NCI-H2029 (cell line): ENCODE measurements around the gene DOCK1.
"Not testable (repeated sequence)": the region's sequence is repeated elsewhere in the genome, so short reads cannot be mapped to it uniquely, and the experiment has no call there.

ENCODE experiments used
- DNase-seq: peaks from one replicate; lab custom pipeline; 2025; lab: John Stamatoyannopoulos, UW

The DOCK1 gene

DNA sequence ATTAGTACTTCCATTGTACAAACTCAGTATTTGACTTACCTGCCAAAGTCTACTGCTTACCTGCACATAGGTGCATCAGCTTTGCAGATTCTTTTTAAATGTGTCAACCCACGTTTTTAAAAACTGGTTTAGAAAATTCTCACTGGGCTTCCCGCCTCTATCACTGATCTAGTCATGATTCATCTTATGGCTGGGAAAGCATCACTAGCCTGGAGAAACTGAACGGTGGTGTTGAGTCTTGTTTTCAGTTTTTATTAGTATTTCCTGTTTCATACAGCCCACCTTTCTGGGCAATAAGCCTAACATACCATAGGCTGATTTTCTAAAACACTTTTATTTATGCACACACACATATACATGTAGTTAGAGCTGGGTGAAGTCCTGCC, 19.7 kb downstream of the DOCK1 start:
- no peak for DNase-seq

DNA sequence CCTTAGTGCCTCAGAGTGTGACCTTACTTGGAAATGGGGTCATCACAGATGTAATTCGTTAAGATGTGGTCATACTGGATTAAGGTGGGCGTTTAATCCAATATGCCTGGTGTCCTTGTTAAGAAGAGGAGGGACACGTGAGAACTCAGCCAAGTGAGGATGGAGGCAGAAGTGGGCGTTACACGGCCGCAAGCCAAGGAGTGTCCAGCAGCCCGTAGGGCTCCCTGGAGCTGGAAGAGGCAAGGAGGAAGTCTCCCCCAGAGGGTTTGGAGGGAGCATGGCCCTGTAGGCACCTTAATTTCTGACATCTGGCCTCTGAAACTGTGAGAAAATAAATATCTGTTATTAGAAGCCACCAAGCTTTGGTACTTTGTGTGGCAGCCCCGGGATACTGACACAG, 21.3 kb downstream of the DOCK1 start:
- no peak for DNase-seq

- no peak for DNase-seq
Observed at GRCh38 chr10:126927799-126928198, 22.6 kb downstream of the DOCK1 start.

DNA sequence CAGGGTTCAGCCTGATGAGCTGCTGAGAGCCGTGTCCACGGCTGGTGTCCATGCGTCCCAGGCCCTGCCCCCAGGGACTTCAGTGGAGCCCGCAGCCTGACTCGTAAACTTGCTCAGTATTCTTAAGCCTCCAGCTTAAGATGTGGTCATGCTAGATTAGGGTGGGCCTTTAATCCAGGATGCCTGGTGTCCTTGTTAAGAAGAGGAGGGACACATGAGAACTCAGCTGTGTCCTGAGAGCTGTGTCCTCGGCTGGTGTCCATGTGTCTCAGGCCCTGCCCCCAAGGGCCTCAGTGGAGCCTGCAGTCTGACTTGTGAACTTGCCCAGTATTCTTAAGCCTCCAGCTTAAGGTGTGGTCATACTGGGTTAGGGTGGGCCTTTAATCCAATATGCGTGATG, 23.0 kb downstream of the DOCK1 start:
- no peak for DNase-seq

DNA sequence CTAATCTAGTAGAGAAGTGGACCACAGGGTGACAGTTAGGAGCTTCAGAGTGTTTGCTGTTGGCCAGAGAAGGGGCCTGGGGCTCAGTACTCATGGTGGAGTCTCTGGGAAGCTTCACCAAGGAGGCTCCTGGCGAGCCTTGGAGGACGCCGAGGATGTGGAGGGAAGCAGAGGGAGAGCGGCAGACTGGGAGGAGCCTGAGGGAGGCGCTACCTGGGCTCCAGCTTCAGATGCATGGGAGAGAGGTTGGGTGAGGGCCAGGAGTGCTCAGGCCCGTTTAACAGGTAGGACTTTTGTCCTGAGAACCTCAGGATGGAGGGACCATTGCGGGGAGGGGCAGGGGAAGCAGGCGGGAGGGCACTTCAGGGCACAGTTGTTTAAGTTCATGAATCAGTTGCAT, 24.2 kb downstream of the DOCK1 start:
- no peak for DNase-seq

DNA sequence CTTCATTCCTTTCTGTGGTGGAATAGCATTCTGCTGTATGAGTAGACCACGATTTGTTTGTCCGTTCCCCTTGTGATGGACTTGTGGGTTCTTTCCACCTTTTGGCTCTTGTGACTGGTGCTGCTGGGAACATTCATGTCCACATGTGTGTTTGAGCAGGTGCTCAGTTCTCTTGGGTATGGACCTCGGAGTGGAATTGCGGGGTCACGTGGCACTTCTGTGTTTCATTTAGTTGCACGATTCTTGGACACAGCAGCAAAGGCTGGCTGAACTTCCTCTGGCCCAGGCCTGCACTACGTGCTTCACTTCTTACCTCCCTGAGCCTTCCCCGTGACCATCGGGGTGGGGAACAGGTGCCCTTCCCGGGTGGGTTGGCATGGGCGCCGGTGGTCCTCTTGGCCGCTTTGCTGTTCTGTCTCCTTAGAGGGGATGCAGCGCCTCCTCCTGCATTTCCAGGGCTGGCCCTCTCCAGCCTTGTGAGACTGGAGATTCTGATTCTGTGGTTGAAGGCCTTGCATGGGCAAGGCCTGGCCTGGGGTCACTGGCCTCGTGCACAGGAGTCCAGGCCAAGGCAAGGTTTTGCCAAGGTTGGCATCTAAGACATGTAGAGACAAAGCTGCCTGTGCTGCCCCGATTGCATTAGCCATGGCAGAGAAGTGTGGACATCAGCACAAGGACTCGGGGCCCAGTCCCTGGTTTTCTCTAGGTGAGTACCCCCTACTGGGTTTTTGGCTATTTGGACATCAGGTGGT, 25.1 kb downstream of the DOCK1 start:
- no peak for DNase-seq

- no peak for DNase-seq
Observed at GRCh38 chr10:126930883-126931503, 25.8 kb downstream of the DOCK1 start.

- no peak for DNase-seq
Observed at GRCh38 chr10:126931544-126931943, 26.3 kb downstream of the DOCK1 start.

DNA sequence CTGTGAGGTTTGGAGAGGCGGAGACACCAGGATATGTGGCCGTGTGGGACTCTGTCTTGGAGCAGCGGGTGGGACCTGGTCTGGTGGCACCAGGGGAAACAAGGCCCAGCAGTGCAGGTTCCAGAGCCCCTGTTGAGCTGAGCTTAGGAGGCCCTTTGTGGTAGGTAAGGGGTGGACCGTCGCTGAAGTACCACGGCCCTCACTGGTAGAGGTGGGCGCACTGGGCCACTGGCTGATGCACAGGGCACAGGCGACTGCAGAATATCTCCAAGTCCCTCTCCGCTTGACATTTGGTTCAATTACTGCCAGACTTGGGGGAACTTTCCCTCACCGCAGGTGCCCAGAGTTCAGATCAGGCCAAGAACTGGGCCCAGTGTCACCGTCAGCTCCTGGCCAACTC, 27.3 kb downstream of the DOCK1 start:
- no peak for DNase-seq

DNA sequence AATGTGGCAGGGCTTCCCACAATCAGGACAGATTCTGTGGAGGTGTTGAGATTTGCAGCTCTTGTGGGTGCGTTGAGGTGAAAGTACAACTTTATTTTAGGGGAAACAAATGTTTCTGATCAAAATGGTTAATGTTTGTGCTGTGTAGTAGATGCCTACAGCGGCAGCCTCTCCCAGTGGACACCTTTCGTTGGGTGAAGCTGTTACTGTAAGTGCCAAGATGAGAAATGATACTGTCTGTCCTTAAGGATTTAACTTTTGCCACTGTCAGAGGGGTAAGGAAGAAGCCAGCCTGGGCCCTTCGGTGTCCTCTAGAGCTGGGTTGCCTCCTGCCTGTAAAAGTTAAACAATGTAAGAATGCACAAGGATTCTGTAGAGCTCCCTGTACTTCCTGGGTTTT, 27.9 kb downstream of the DOCK1 start:
- no peak for DNase-seq

DNA sequence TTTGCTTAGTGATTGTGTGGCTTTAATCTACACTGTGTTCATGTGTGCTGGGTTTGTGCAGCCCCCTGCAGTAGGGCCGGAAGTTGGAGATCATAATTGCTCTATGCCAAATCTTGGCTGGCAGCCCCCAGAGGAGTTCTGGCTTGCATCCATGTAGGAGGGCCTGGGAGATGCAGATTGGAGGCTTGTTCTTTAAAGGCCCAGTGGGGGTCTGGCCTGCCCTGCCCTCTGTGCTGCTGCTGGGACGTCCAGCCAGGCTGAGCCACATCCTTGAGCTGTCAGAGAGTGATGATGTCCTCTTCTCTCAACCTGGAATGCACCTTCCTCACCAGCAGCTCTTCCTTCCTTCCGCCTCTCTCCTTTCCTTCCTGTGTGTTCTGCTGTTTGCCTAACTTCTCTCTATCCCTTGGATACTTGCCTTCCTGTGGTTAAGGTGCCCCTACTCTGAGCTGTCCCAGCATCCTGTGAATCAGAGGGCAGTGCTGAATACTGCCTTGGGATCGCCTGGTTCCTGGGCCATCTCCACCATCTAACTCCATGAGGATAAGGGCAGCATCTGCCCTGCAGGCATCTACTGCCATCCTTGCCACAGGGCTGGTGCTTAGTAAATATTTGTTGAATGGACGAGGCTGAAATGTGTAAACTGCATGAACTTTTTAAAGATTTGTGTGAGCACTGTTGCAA, 30.2 kb downstream of the DOCK1 start:
- DNase-seq, result no peak

DNA sequence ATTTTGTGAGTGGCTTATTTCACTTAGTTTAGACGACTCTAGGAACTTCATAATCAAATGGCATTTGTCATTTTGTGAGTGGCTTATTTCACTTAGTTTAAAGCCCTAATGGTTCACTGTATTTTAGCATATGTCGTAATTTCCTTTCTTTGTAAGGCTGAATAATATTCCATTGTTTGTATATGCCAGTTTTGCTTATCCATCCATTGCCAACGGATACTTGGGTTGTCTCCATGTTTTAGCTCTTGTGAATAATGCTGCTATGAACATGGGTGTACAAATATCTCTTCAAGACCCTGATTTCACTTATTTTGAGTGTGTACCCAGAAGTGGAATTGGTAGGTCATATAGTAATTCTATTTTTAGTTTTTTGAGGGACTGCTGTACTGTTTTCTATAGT, 31.8 kb downstream of the DOCK1 start:
- no peak for DNase-seq

DNA sequence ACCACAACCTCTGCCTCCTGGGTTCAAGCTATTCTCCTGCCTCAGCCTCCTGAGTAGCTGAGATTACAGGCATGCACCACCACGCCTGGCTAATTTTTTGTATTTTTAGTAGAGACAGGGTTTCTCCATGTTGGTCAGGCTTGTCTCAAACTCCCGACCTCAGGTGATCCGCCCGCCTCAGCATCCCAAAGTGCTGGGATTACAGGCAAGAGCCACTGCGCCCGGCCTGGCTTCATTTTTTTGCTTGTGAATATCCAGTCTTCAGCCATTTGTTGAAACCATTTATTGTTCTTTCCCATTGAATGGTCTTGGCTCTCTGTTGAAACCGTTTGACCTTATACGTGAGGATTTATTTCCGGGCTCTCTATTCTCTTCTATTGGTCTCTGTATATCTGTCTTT, 32.9 kb downstream of the DOCK1 start:
- not testable (repeated sequence) for DNase-seq

GRCh38 chr10:126939706-126940105, 34.5 kb downstream of the DOCK1 start:
- no peak for DNase-seq

- DNase-seq, result no peak
Observed at GRCh38 chr10:126940670-126941310, 35.6 kb downstream of the DOCK1 start.

GRCh38 chr10:126944191-126944590, 39.0 kb downstream of the DOCK1 start:
- no peak for DNase-seq

GRCh38 chr10:126945351-126946030, 40.3 kb downstream of the DOCK1 start:
- DNase-seq, result no peak

DNA sequence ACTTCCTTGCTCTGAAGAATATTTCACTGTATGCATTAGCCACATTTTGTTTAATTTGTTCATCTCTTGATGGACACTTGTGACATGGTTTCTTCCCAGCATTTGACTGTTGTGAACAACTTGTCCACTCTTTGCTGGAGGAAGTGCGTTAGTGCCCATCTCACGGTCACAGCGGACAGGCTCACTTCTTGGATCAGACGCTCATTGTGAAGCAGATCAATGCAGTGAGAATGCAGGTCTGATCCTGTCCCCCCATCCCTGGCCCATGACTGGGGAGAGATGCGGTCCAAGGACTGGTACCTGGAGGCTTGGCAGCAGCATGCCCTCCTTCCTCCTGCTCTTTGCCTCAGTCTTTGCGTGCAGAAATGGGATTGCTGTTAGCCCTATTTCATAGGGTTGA, 41.5 kb downstream of the DOCK1 start:
- no peak for DNase-seq

DNA sequence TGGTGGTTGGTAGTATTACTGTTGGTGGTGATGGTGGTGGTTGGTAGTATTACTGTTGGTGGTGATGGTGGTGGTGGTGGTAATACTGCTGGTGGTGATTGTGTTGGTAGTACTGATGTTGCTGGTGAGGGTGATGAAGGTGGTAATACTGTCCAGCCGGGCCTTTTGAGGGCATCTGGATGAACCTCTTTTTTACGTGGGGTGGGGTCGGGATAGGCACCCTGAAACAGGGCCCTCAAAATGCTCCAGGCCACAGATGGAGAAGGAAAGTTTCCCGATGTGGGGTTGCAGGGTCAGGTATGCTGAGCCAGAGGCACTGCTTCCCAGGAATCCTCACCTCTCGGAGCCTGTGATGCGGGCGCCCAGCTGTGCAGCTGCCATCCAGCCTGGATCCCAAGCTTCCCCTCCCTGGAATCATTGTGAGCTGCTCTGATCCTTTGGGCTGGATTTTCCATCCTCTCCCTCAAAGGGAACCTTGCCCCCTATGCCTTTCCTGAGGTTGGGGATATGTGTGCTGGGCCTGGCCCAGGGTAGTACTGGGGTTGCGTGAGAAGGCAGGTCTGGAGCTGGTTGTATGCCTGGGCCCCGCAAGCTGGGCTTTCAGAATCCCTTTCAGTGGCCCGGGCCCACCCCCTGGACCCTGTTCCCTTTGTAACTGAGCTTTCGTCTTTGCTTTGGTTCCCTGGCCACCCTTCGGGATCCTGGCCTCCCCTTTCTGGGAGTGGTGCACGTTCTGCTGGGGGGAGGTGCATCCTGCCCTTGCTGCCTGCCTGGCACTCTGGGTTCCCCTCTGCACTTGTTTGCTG, 43.3 kb downstream of the DOCK1 start:
- DNase-seq, result no peak

DNA sequence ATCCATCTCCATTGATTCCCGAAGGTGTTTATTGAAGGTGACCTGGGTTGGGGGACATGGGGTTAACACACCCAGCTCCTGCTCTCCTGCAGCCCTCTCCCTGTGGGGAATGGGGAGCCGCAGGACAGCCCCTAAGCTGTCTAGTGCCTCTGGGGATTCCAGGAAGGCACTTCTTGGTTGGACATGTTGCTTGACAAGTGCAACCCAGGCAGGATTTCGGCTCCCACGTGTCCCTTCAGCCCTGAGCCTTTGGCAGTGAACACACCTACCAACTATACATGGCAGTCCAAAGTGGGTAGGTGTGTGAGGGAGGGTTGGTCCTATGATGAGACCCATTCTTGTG, 43.9 kb downstream of the DOCK1 start:
- no peak for DNase-seq

GRCh38 chr10:126950401-126951105, 45.3 kb downstream of the DOCK1 start:
- no peak for DNase-seq
